Osteocyte (in vitro differentiated cells): Measurements from ENCODE around the gene NUP133. TPM values are rescaled to one million over a fixed set of nuclear protein-coding genes. Genes with fewer than 3 reads are reported as not detected.
"Not testable (repeated sequence)": the region's sequence is repeated elsewhere in the genome, so short reads cannot be mapped to it uniquely, and the experiment has no call there.

Source experiments
- DNase-seq: peaks from one replicate; pipeline ENCODE4 v3.0.0; 2021; ENCODE audit warnings: mixed read lengths; ENCODE audit not compliant: unreplicated experiment; ENCODE audit errors: extremely low spot score
- H3K27ac Mint-ChIP-seq: one replicate; pipeline ENCODE4 v1.8.0; 2021; ENCODE audit warnings: mild to moderate bottlenecking, mixed read lengths; ENCODE audit not compliant: unreplicated experiment
- H3K27me3 Mint-ChIP-seq: one replicate; pipeline ENCODE4 v1.8.0; 2021; ENCODE audit warnings: mixed read lengths; ENCODE audit not compliant: unreplicated experiment
- H3K36me3 Mint-ChIP-seq: one replicate; pipeline ENCODE4 v1.8.0; 2021; ENCODE audit warnings: mixed read lengths; ENCODE audit not compliant: unreplicated experiment
- H3K4me1 Mint-ChIP-seq: one replicate; pipeline ENCODE4 v1.8.0; 2021; ENCODE audit warnings: mixed read lengths; ENCODE audit not compliant: unreplicated experiment
- H3K4me3 Mint-ChIP-seq: one replicate; pipeline ENCODE4 v1.8.0; 2021; ENCODE audit warnings: mild to moderate bottlenecking, moderate library complexity, mixed read lengths; ENCODE audit not compliant: unreplicated experiment
- H3K9me3 Mint-ChIP-seq: one replicate; pipeline ENCODE4 v1.8.0; 2021; ENCODE audit warnings: mixed read lengths; ENCODE audit not compliant: unreplicated experiment
- CTCF ChIP-seq: fragments of 200-600 bp; sonication (generic); IDR thresholded peaks from 2 replicates; pipeline ENCODE4 v1.5.0; 2021; ENCODE audit warnings: antibody characterized with exemption, mild to moderate bottlenecking, moderate library complexity
- total RNA-seq: library from RNA; stranded (reverse); gene quantifications from 2 replicates; pipeline ENCODE4 v1.2.1, GENCODE V29; 2021

The NUP133 gene
- total RNA-seq, 1 donor from 2014 or later: 40.4 TPM

- Mint-ChIP-seq H3K4me1 (peaks cover 37% of the 10 kb centered on the region), H3K9me3 (no peaks in the 10 kb centered on the region), H3K27ac (no peak overlapping the region), H3K4me3 (peak overlapping the region; percentile 62), H3K27me3 (peaks cover 23% of the 10 kb centered on the region), H3K36me3 (no peaks in the 10 kb centered on the region)
- DNase-seq: no peak
- TF ChIP-seq CTCF: no peak
These were observed 100.7 kb downstream of the NUP133 start for GRCh38 chr1:229407206-229408026.

GRCh38 chr1:229406798-229407197 lies 101.3 kb downstream of the NUP133 start:
- H3K4me1 Mint-ChIP-seq: peaks cover 35% of the 10 kb centered on the region
- H3K4me3 Mint-ChIP-seq: peak overlapping the region; percentile 62
- H3K27ac Mint-ChIP-seq: no peak overlapping the region
- no peaks in the 10 kb centered on the region for H3K9me3 Mint-ChIP-seq
- H3K27me3 Mint-ChIP-seq: peaks cover 27% of the 10 kb centered on the region
- no peak for TF ChIP-seq CTCF
- DNase-seq: no peak
- H3K36me3 Mint-ChIP-seq: no peaks in the 10 kb centered on the region

- H3K4me1 Mint-ChIP-seq: peaks cover 16% of the 10 kb centered on the region
- no peak overlapping the region for H3K27ac Mint-ChIP-seq
- H3K4me3 Mint-ChIP-seq: no peak overlapping the region
- no peak for TF ChIP-seq CTCF
- DNase-seq: no peak
- no peaks in the 10 kb centered on the region for H3K9me3 Mint-ChIP-seq
- H3K36me3 Mint-ChIP-seq: no peaks in the 10 kb centered on the region
- peaks cover 43% of the 10 kb centered on the region for H3K27me3 Mint-ChIP-seq
These were observed 104.6 kb downstream of the NUP133 start for GRCh38 chr1:229403573-229403972.

GRCh38 chr1:229402993-229403392 lies 105.1 kb downstream of the NUP133 start:
- Mint-ChIP-seq H3K27ac (no peak overlapping the region), H3K27me3 (peaks cover 46% of the 10 kb centered on the region), H3K4me1 (peaks cover 10% of the 10 kb centered on the region), H3K4me3 (no peak overlapping the region), H3K36me3 (no peaks in the 10 kb centered on the region), H3K9me3 (no peaks in the 10 kb centered on the region)
- TF ChIP-seq CTCF: no peak
- DNase-seq: no peak

- H3K4me1 Mint-ChIP-seq, H3K27ac Mint-ChIP-seq, H3K9me3 Mint-ChIP-seq, H3K36me3 Mint-ChIP-seq, DNase-seq, H3K4me3 Mint-ChIP-seq: not testable (repeated sequence)
- H3K27me3 Mint-ChIP-seq: peaks cover 46% of the 10 kb centered on the region
These were observed 105.8 kb downstream of the NUP133 start for GRCh38 chr1:229402329-229402728.
